Skeletal muscle satellite cell (primary cell): ENCODE measurements around the gene ZER1.

Experiments used
- H3K27me3 ChIP-seq: 2 replicates; pipeline ENCODE4 v1.7.0; 2013; ENCODE audit warnings: low read length; ENCODE audit not compliant: control insufficient read depth, insufficient read depth
- H3K36me3 ChIP-seq: 2 replicates; pipeline ENCODE4 v1.7.0; 2013; ENCODE audit warnings: mild to moderate bottlenecking, control low read depth, low read length; ENCODE audit not compliant: insufficient read depth
- H3K4me1 ChIP-seq: 2 replicates; pipeline ENCODE4 v1.7.0; 2013; ENCODE audit warnings: low read length; ENCODE audit not compliant: control insufficient read depth, insufficient read depth
- H3K4me2 ChIP-seq: 2 replicates; pipeline ENCODE4 v1.7.0; 2013; ENCODE audit warnings: mild to moderate bottlenecking, low read length
- H3K4me3 ChIP-seq: 2 replicates; pipeline ENCODE4 v1.7.0; 2013; ENCODE audit warnings: low read length
- H3K9ac ChIP-seq: 2 replicates; pipeline ENCODE4 v1.7.0; 2013; ENCODE audit warnings: mild to moderate bottlenecking, low read depth, low read length, moderate library complexity
- H3K9me3 ChIP-seq: replicated peaks from 2 replicates; pipeline ENCODE4 v1.7.0; 2013; ENCODE audit warnings: mild to moderate bottlenecking, control low read depth, low read length

Gene ZER1

GRCh38 chr9:128731691-128732090 is 40.0 kb downstream of the ZER1 start:
- H3K36me3 ChIP-seq, result peaks cover 8% of the 10 kb centered on the region
- H3K4me2 ChIP-seq, result no peak overlapping the region
- no peak overlapping the region for H3K9ac ChIP-seq
- no peaks in the 10 kb centered on the region for H3K9me3 ChIP-seq
- no peaks in the 10 kb centered on the region for H3K27me3 ChIP-seq
- no peak overlapping the region for H3K4me3 ChIP-seq
- H3K4me1 ChIP-seq, result no peaks in the 10 kb centered on the region

GRCh38 chr9:128731093-128731492 is 40.6 kb downstream of the ZER1 start:
- Histone ChIP-seq H3K4me2 (no peak overlapping the region), H3K4me3 (no peak overlapping the region), H3K36me3 (peaks cover 8% of the 10 kb centered on the region), H3K9ac (no peak overlapping the region), H3K9me3 (no peaks in the 10 kb centered on the region), H3K4me1 (no peaks in the 10 kb centered on the region), H3K27me3 (no peaks in the 10 kb centered on the region)

- no peak overlapping the region for H3K4me2 ChIP-seq
- H3K9me3 ChIP-seq, result no peaks in the 10 kb centered on the region
- no peak overlapping the region for H3K4me3 ChIP-seq
- H3K36me3 ChIP-seq, result peaks cover 8% of the 10 kb centered on the region
- no peaks in the 10 kb centered on the region for H3K27me3 ChIP-seq
- H3K9ac ChIP-seq, result no peak overlapping the region
- peaks cover 1% of the 10 kb centered on the region for H3K4me1 ChIP-seq
These were observed 41.8 kb downstream of the ZER1 start for GRCh38 chr9:128729766-128730517.

GRCh38 chr9:128729302-128729701 is 42.4 kb downstream of the ZER1 start:
- Histone ChIP-seq H3K27me3 (no peaks in the 10 kb centered on the region), H3K4me2 (no peak overlapping the region), H3K4me1 (peaks cover 8% of the 10 kb centered on the region), H3K4me3 (no peak overlapping the region), H3K36me3 (peaks cover 8% of the 10 kb centered on the region), H3K9ac (no peak overlapping the region), H3K9me3 (no peaks in the 10 kb centered on the region)

GRCh38 chr9:128728298-128728697 is 43.4 kb downstream of the ZER1 start:
- Histone ChIP-seq H3K36me3 (peaks cover 8% of the 10 kb centered on the region), H3K9me3 (no peaks in the 10 kb centered on the region), H3K4me3 (no peak overlapping the region)

GRCh38 chr9:128727640-128728248 is 44.0 kb downstream of the ZER1 start:
- H3K4me3 ChIP-seq, result no peak overlapping the region
- H3K9me3 ChIP-seq, result no peaks in the 10 kb centered on the region
- H3K4me1 ChIP-seq, result peaks cover 15% of the 10 kb centered on the region
- no peak overlapping the region for H3K4me2 ChIP-seq
- H3K36me3 ChIP-seq, result peaks cover 5% of the 10 kb centered on the region
- H3K27me3 ChIP-seq, result no peaks in the 10 kb centered on the region
- no peak overlapping the region for H3K9ac ChIP-seq

More at GRCh38 chr9:128728298-128728697, 43.4 kb downstream of the ZER1 start:
- Histone ChIP-seq H3K4me1 (peaks cover 13% of the 10 kb centered on the region), H3K27me3 (no peaks in the 10 kb centered on the region), H3K9ac (no peak overlapping the region), H3K4me2 (no peak overlapping the region)

GRCh38 chr9:128724744-128725211 is 46.9 kb downstream of the ZER1 start:
- H3K9ac ChIP-seq, result no peak overlapping the region
- H3K9me3 ChIP-seq, result no peaks in the 10 kb centered on the region
- peaks cover 4% of the 10 kb centered on the region for H3K36me3 ChIP-seq
- peak overlapping the region; percentile 90 for H3K4me3 ChIP-seq
- peaks cover 15% of the 10 kb centered on the region for H3K4me1 ChIP-seq
- no peaks in the 10 kb centered on the region for H3K27me3 ChIP-seq
- H3K4me2 ChIP-seq, result peak overlapping the region; percentile 98

- peaks cover 4% of the 10 kb centered on the region for H3K36me3 ChIP-seq
- peak within 1 kb of the TSS; percentile 77 for H3K9ac ChIP-seq
- H3K4me1 ChIP-seq, result peaks cover 18% of the 10 kb centered on the region
- H3K4me2 ChIP-seq, result peak within 1 kb of the TSS; percentile 98
- no peaks in the 10 kb centered on the region for H3K27me3 ChIP-seq
- H3K4me3 ChIP-seq, result peak within 1 kb of the TSS; percentile 90
- H3K9me3 ChIP-seq, result no peaks in the 10 kb centered on the region
These were observed 47.6 kb downstream of the ZER1 start, which contains the start of gene ZDHHC12 for GRCh38 chr9:128723866-128724743. TSS of gene ZDHHC12 (minus strand) at chr9:128724127. CDS start at chr9:128724093, 34 bp downstream.

GRCh38 chr9:128723352-128723865 is 48.3 kb downstream of the ZER1 start:
- Histone ChIP-seq H3K9me3 (no peaks in the 10 kb centered on the region), H3K4me3 (peak overlapping the region; percentile 90), H3K4me2 (peak overlapping the region; percentile 98), H3K4me1 (peaks cover 18% of the 10 kb centered on the region), H3K36me3 (peaks cover 4% of the 10 kb centered on the region), H3K9ac (peak overlapping the region; percentile 77), H3K27me3 (no peaks in the 10 kb centered on the region)

GRCh38 chr9:128722380-128723351 is 49.1 kb downstream of the ZER1 start:
- H3K9ac ChIP-seq, result no peak overlapping the region
- no peaks in the 10 kb centered on the region for H3K9me3 ChIP-seq
- H3K36me3 ChIP-seq, result peaks cover 4% of the 10 kb centered on the region
- no peaks in the 10 kb centered on the region for H3K27me3 ChIP-seq
- peaks cover 18% of the 10 kb centered on the region for H3K4me1 ChIP-seq
- peak overlapping the region; percentile 98 for H3K4me2 ChIP-seq
- peak overlapping the region; percentile 90 for H3K4me3 ChIP-seq
